GM06990 (cell line): Measurements from ENCODE around the gene PANK1.

Source experiments
- DNase-seq: peaks from one replicate; pipeline ENCODE4 v3.0.0-alpha.2; 2011; ENCODE audit not compliant: insufficient read length; ENCODE audit errors: extremely low read depth
- H3K27me3 ChIP-seq: replicated peaks from 2 replicates; pipeline ENCODE4 v1.6.0; 2011; ENCODE audit warnings: low read length; ENCODE audit not compliant: control insufficient read depth, insufficient read depth
- H3K36me3 ChIP-seq: 2 replicates; pipeline ENCODE4 v1.5.1; 2011; ENCODE audit warnings: low read length; ENCODE audit not compliant: control insufficient read depth, insufficient read depth
- H3K4me3 ChIP-seq: replicated peaks from 2 replicates; pipeline ENCODE4 v1.5.1; 2011; ENCODE audit warnings: low read depth, mild to moderate bottlenecking, control low read depth, low read length
- CTCF ChIP-seq: IDR thresholded peaks from 2 replicates; pipeline ENCODE4 v1.5.1; 2011; ENCODE audit warnings: low read length, control low read depth, mild to moderate bottlenecking, inconsistent platforms; ENCODE audit not compliant: insufficient read depth, poor library complexity, severe bottlenecking

PANK1 gene

DNA sequence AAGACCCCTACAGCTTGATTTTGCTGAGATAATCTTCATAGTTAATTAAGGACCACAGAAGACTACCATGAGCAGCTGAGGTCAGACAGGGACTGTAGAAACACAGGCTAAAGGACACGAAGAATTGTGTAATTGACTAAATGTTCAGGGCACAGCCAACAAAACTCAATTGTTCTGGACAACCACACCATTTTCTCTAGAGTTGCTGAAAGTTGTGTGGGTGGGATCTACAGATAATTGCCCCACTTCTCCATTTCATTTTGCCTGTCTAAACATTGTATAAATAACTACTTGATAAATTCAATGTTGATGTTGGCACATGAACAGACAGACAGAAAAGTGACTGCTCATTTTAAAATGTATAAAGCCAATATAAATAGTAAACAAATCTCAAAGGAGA, 70.7 kb downstream of the PANK1 start:
- TF ChIP-seq CTCF, result no peak
- Histone ChIP-seq H3K4me3 (no peak overlapping the region), H3K36me3 (no peaks in the 10 kb centered on the region), H3K27me3 (no peaks in the 10 kb centered on the region)
- DNase-seq, result no peak

GRCh38 chr10:89567576-89568245, 77.3 kb downstream of the PANK1 start:
- H3K27me3 ChIP-seq, result no peaks in the 10 kb centered on the region
- TF ChIP-seq CTCF, result no peak
- H3K4me3 ChIP-seq, result no peak overlapping the region
- DNase-seq, result no peak
- no peaks in the 10 kb centered on the region for H3K36me3 ChIP-seq

GRCh38 chr10:89566992-89567391, 78.0 kb downstream of the PANK1 start:
- TF ChIP-seq CTCF, result no peak
- Histone ChIP-seq H3K27me3 (no peaks in the 10 kb centered on the region), H3K4me3 (no peak overlapping the region), H3K36me3 (no peaks in the 10 kb centered on the region)
- no peak for DNase-seq

DNA sequence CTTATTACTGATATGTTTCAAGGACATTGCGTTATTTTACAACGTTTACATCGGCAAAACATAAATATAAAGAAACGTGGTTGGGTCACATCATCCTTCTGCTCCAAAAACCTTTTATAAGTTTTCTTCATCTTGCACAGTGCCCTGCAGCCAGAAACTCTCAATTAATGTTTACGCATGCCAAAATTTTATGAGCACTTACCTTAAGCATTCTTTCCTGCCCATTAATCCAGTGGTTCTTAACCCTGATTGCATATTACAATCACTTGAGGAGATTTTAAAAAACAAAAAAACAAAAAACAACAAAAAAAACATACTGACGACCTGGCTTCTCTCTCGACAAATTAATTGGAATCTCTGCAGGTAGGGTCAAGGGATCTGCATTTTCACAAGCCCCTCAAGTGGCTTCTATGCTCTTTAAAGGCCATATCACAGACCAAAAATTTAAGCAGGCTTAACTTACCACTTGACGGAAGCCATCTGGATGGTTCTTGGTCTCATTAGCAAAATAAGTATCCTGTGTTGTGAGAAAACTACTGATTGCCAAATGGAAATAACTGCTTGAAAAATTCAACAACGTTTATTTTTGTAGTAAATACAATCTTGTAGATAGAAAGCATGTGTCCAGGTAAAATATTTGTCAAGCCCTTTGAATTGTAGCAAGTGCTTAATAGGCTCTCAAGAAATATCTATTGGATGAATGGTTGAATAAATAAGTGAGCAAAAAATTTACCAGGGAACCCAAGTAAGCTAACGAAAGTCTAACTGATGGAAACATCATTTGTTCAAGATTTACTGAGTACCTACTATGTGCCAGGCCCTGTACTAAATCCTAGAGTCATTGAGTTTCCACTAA, 78.7 kb downstream of the PANK1 start:
- no peaks in the 10 kb centered on the region for H3K36me3 ChIP-seq
- no peak for DNase-seq
- TF ChIP-seq CTCF, result no peak
- H3K4me3 ChIP-seq, result no peak overlapping the region
- no peaks in the 10 kb centered on the region for H3K27me3 ChIP-seq

GRCh38 chr10:89565180-89565579, 79.9 kb downstream of the PANK1 start:
- TF ChIP-seq CTCF, result no peak

More at GRCh38 chr10:89565180-89565579, 79.9 kb downstream of the PANK1 start:
- Histone ChIP-seq H3K27me3 (no peaks in the 10 kb centered on the region), H3K4me3 (no peak overlapping the region), H3K36me3 (no peaks in the 10 kb centered on the region)
- no peak for DNase-seq
